ENCODE measurements around the gene DLG4. TPM values are rescaled to one million over a fixed set of nuclear protein-coding genes. Genes with fewer than 3 reads are reported as not detected.

DLG4 gene
- total RNA-seq, 4 donors from 2014 or later = 8.7 to 12.5 (median 11.6) TPM

GRCh38 chr17:7218166-7218565, 1.5 kb downstream of the DLG4 start:
- DNase-seq (ENCODE audit: low spot score) = no peak
- ATAC-seq (ENCODE audit: low FRiP score) = no peak
- no peak for TF ChIP-seq CTCF (IDR thresholded peaks at IDR 0.05)

- no peak for DNase-seq (ENCODE audit: low spot score)
- TF ChIP-seq CTCF (IDR thresholded peaks at IDR 0.05) = no peak
- ATAC-seq (ENCODE audit: low FRiP score) = no peak
These were observed 2.3 kb downstream of the DLG4 start for GRCh38 chr17:7217113-7217987.

GRCh38 chr17:7216242-7217112, 3.2 kb downstream of the DLG4 start:
- no peak for ATAC-seq (ENCODE audit: low FRiP score)
- DNase-seq (ENCODE audit: low spot score) = no peak
- no peak for TF ChIP-seq CTCF (IDR thresholded peaks at IDR 0.05)

GRCh38 chr17:7215652-7216180, 3.9 kb downstream of the DLG4 start:
- no peak for TF ChIP-seq CTCF (IDR thresholded peaks at IDR 0.05)
- ATAC-seq (ENCODE audit: low FRiP score) (no peak), DNase-seq (ENCODE audit: low spot score) (no peak)

GRCh38 chr17:7215136-7215638, 4.4 kb downstream of the DLG4 start:
- DNase-seq (ENCODE audit: low spot score) = peak; percentile 80
- no peak for TF ChIP-seq CTCF (IDR thresholded peaks at IDR 0.05)
- no peak for ATAC-seq (ENCODE audit: low FRiP score)

GRCh38 chr17:7214300-7215135, 5.1 kb downstream of the DLG4 start:
- TF ChIP-seq CTCF (IDR thresholded peaks at IDR 0.05) = no peak
- ATAC-seq (ENCODE audit: low FRiP score) (peak; percentile 84), DNase-seq (ENCODE audit: low spot score) (peak; percentile 92)

Data from omental fat pad (tissue), 4 donors.